Effector memory CD4-positive, alpha-beta T cell (primary cell): ENCODE measurements around the gene PROSER3.
"Not testable (repeated sequence)": the region's sequence is repeated elsewhere in the genome, so short reads cannot be mapped to it uniquely, and the experiment has no call there.

Experiments
- DNase-seq, 3 donors: peaks; one replicate each; pipeline ENCODE4 v3.0.0-alpha.2; 2020
- H3K27ac ChIP-seq: 2 replicates; pipeline ENCODE4 v1.7.0; 2013; ENCODE audit warnings: mild to moderate bottlenecking, low read length, moderate library complexity; ENCODE audit not compliant: insufficient read depth, poor library complexity, severe bottlenecking
- H3K27me3 ChIP-seq: replicated peaks from 2 replicates; pipeline ENCODE4 v1.7.0; 2013; ENCODE audit warnings: mild to moderate bottlenecking, low read length; ENCODE audit not compliant: insufficient read depth, control insufficient read depth, poor library complexity, severe bottlenecking
- H3K36me3 ChIP-seq: 2 replicates; pipeline ENCODE4 v1.7.0; 2013; ENCODE audit warnings: mild to moderate bottlenecking, low read length, moderate library complexity; ENCODE audit not compliant: control insufficient read depth, insufficient read depth
- H3K4me1 ChIP-seq: 2 replicates; pipeline ENCODE4 v1.7.0; 2013; ENCODE audit warnings: low read length, mild to moderate bottlenecking; ENCODE audit not compliant: control insufficient read depth, insufficient read depth, poor library complexity, severe bottlenecking
- H3K4me3 ChIP-seq: 2 replicates; pipeline ENCODE4 v1.7.0; 2013; ENCODE audit warnings: low read length, low read depth, mild to moderate bottlenecking; ENCODE audit not compliant: insufficient read depth, poor library complexity, severe bottlenecking
- H3K9me3 ChIP-seq: 2 replicates; pipeline ENCODE4 v1.7.0; 2013; ENCODE audit warnings: mild to moderate bottlenecking, low read length, moderate library complexity; ENCODE audit not compliant: control insufficient read depth

Gene PROSER3

DNA sequence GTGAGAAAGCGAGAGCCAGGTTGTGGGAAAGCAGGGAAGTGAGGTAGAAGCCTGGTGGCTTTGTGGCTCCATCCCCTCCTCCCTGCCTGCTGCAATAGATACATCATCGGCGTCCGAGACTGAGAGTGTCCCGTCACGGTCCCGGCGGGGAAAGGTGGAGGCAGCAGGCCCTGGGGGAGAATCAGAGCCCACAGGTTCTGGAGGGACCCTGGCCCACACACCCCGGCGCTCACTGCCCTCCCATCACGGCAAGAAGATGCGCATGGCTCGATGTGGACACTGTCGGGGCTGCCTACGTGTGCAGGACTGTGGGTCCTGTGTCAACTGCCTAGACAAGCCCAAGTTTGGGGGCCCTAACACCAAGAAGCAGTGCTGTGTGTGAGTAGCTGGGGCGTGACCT, 35.1 kb upstream of the PROSER3 start:
- Histone ChIP-seq H3K36me3 (peaks cover 71% of the 10 kb centered on the region), H3K27me3 (no peaks in the 10 kb centered on the region), H3K9me3 (no peaks in the 10 kb centered on the region), H3K4me1 (peaks cover 13% of the 10 kb centered on the region), H3K27ac (no peak overlapping the region), H3K4me3 (no peak overlapping the region)
- DNase-seq: no peak

DNA sequence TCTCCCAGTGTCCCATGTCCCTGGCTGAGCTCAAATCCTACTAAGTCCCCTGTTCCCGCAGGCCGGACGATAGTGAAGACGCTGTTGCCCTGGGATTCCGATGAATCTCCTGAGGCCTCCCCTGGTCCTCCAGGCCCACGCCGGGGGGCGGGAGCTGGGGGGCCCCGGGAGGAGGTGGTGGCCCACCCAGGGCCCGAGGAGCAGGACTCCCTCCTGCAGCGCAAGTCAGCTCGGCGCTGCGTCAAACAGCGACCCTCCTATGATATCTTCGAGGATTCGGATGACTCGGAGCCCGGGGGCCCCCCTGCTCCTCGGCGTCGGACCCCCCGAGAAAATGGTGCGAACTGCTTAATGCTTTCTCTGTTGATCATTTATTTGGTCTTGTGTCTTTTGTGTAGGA, 34.3 kb upstream of the PROSER3 start:
- Histone ChIP-seq H3K27me3 (no peaks in the 10 kb centered on the region), H3K4me1 (peaks cover 9% of the 10 kb centered on the region), H3K36me3 (peaks cover 79% of the 10 kb centered on the region), H3K9me3 (no peaks in the 10 kb centered on the region), H3K4me3 (no peak overlapping the region), H3K27ac (no peak overlapping the region)
- DNase-seq: no peak

GRCh38 chr19:35724132-35724531, 33.8 kb upstream of the PROSER3 start:
- H3K27me3 ChIP-seq, H3K4me3 ChIP-seq, H3K27ac ChIP-seq, H3K9me3 ChIP-seq, DNase-seq, H3K4me1 ChIP-seq: not testable (repeated sequence)
- H3K36me3 ChIP-seq: peaks cover 83% of the 10 kb centered on the region

GRCh38 chr19:35724560-35724959, 33.4 kb upstream of the PROSER3 start:
- DNase-seq: no peak
- Histone ChIP-seq H3K4me1 (peaks cover 3% of the 10 kb centered on the region), H3K27me3 (no peaks in the 10 kb centered on the region), H3K27ac (no peak overlapping the region), H3K9me3 (no peaks in the 10 kb centered on the region), H3K4me3 (no peak overlapping the region), H3K36me3 (peaks cover 88% of the 10 kb centered on the region)

DNA sequence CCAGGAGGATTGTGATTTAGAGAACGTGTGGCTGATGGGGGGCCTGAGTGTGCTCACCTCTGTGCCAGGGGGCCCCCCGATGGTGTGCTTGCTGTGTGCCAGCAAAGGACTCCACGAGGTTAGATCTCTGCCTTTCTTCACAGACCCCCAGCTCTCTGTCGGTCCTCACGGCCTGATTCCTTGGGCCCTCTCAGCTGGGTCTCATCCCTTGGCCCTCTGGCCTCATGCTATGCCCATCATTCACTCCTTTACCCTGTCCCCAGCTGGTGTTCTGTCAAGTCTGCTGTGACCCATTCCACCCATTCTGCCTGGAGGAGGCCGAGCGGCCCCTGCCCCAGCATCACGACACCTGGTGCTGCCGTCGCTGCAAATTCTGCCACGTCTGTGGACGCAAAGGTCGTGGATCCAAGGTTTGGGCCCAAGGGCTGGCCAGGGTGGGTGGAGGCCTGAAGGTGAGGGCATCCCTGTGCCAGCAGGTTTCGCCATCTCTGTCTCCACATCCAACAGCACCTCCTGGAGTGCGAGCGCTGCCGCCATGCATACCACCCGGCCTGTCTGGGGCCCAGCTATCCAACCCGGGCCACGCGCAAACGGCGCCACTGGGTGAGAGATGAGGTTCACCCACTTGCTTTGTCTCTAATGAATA, 32.6 kb upstream of the PROSER3 start:
- Histone ChIP-seq H3K27ac (no peak overlapping the region), H3K9me3 (no peaks in the 10 kb centered on the region), H3K4me3 (no peak overlapping the region), H3K27me3 (no peaks in the 10 kb centered on the region), H3K4me1 (no peaks in the 10 kb centered on the region), H3K36me3 (peaks cover 95% of the 10 kb centered on the region)
- no peak for DNase-seq

GRCh38 chr19:35727053-35727955, 30.7 kb upstream of the PROSER3 start:
- Histone ChIP-seq H3K27me3 (no peaks in the 10 kb centered on the region), H3K36me3 (peaks cover 100% of the 10 kb centered on the region)

GRCh38 chr19:35727956-35728706, 29.8 kb upstream of the PROSER3 start:
- peaks cover 98% of the 10 kb centered on the region for H3K36me3 ChIP-seq
- DNase-seq: no peak

More at GRCh38 chr19:35727053-35727955, 30.7 kb upstream of the PROSER3 start:
- no peak overlapping the region for H3K4me3 ChIP-seq
- no peak for DNase-seq
- no peak overlapping the region for H3K27ac ChIP-seq
- no peaks in the 10 kb centered on the region for H3K4me1 ChIP-seq
- H3K9me3 ChIP-seq: no peaks in the 10 kb centered on the region

DNA sequence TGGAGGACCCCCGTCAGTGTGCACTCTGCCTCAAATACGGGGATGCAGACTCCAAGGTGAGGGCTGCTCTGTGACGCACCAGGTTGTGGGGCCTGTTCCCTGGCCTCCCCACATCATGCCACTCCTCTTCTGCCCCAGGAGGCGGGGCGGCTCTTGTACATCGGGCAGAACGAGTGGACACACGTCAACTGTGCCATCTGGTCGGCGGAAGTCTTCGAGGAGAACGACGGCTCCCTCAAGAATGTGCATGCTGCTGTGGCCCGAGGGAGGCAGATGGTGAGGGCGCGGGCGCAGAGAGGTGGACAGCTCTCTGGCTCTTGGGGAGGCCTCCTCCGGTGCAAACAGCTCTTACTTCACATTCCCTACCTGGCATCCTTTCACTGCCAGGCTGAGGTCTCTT, 29.0 kb upstream of the PROSER3 start:
- peaks cover 96% of the 10 kb centered on the region for H3K36me3 ChIP-seq
- no peak for DNase-seq

More at GRCh38 chr19:35727956-35728706, 29.8 kb upstream of the PROSER3 start:
- Histone ChIP-seq H3K27me3 (no peaks in the 10 kb centered on the region), H3K27ac (no peak overlapping the region), H3K9me3 (no peaks in the 10 kb centered on the region), H3K4me1 (no peaks in the 10 kb centered on the region), H3K4me3 (no peak overlapping the region)

GRCh38 chr19:35729763-35730162, 28.2 kb upstream of the PROSER3 start:
- Histone ChIP-seq H3K9me3 (no peaks in the 10 kb centered on the region), H3K27me3 (no peaks in the 10 kb centered on the region), H3K4me1 (no peaks in the 10 kb centered on the region), H3K36me3 (peaks cover 91% of the 10 kb centered on the region), H3K27ac (no peak overlapping the region), H3K4me3 (no peak overlapping the region)
- no peak for DNase-seq

More for the DNA sequence above, 29.0 kb upstream of the PROSER3 start:
- Histone ChIP-seq H3K4me3 (no peak overlapping the region), H3K27me3 (no peaks in the 10 kb centered on the region), H3K27ac (no peak overlapping the region), H3K9me3 (no peaks in the 10 kb centered on the region), H3K4me1 (no peaks in the 10 kb centered on the region)
